WTC11 (cell line): Measurements from ENCODE around the gene LMAN2L. TPM values are rescaled to one million over a fixed set of nuclear protein-coding genes. Genes with fewer than 3 reads are reported as not detected.

Experiments used
- ATAC-seq: fragments of 200-7000 bp; cut with Tn5 transposase; 2 replicates; pipeline ENCODE4 v1.10.0; 2021; ENCODE audit warnings: mild to moderate bottlenecking, moderate library complexity
- CTCF ChIA-PET: fragments of 300-600 bp; sonication (Branson Sonifier 250); formaldehyde crosslinking; loops from one replicate; lab custom pipeline; 2021; ENCODE audit warnings: antibody characterized with exemption; lab: Charles Lee
- POLR2A ChIA-PET: fragments of 350-600 bp; sonication (Branson Sonifier 250); formaldehyde crosslinking; loops from one replicate; lab custom pipeline; 2021; ENCODE audit warnings: antibody characterized with exemption; lab: Charles Lee
- DNase-seq: peaks from one replicate; pipeline ENCODE4 v3.0.0; 2021; ENCODE audit warnings: low spot score
- H3K27ac Mint-ChIP-seq: 2 replicates; pipeline ENCODE4 v1.8.0; 2021; ENCODE audit warnings: mixed read lengths
- H3K27me3 Mint-ChIP-seq: 2 replicates; pipeline ENCODE4 v1.8.0; 2021; ENCODE audit warnings: low read depth, mild to moderate bottlenecking, moderate library complexity, mixed read lengths
- H3K36me3 Mint-ChIP-seq: 2 replicates; pipeline ENCODE4 v1.8.0; 2021; ENCODE audit warnings: mixed read lengths
- H3K4me1 Mint-ChIP-seq: 2 replicates; pipeline ENCODE4 v1.8.0; 2022; ENCODE audit warnings: mixed read lengths
- H3K4me3 Mint-ChIP-seq: 2 replicates; pipeline ENCODE4 v1.8.0; 2021; ENCODE audit warnings: mild to moderate bottlenecking, moderate library complexity, mixed read lengths
- H3K9me3 Mint-ChIP-seq: 2 replicates; pipeline ENCODE4 v1.8.0; 2021; ENCODE audit warnings: mixed read lengths
- GRHL2 ChIP-seq: fragments of 250-450 bp; sonication (Bioruptor Pico); IDR thresholded peaks from 2 replicates; pipeline ENCODE4 v1.8.0; 2022; ENCODE audit warnings: mild to moderate bottlenecking, moderate library complexity; ENCODE audit not compliant: insufficient replicate concordance, severe bottlenecking
- HMGA2 ChIP-seq: fragments of 250-450 bp; sonication (Bioruptor Pico); IDR thresholded peaks from 2 replicates; pipeline ENCODE4 v1.4.0; 2021; ENCODE audit warnings: mild to moderate bottlenecking, moderate library complexity
- IRF2 ChIP-seq: sonication (generic); formaldehyde crosslinking; IDR thresholded peaks from 2 replicates; pipeline ENCODE4 v1.8.0; 2022; ENCODE audit warnings: low read depth, missing genetic modification reagents, borderline replicate concordance
- KAT7 ChIP-seq: sonication (generic); formaldehyde crosslinking; IDR thresholded peaks from 2 replicates; pipeline ENCODE4 v1.8.1; 2023; ENCODE audit warnings: missing genetic modification reagents, mild to moderate bottlenecking, borderline replicate concordance
- MYBL2 ChIP-seq: sonication (generic); formaldehyde crosslinking; IDR thresholded peaks from 2 replicates; pipeline ENCODE4 v1.8.1; 2023; ENCODE audit warnings: mild to moderate bottlenecking, moderate library complexity, missing genetic modification reagents
- NFYB ChIP-seq: sonication (generic); formaldehyde crosslinking; conservative IDR thresholded peaks from 2 replicates; pipeline ENCODE4 v1.8.0; 2022; ENCODE audit warnings: low read depth, missing genetic modification reagents
- NR1H2 ChIP-seq: sonication (generic); formaldehyde crosslinking; IDR thresholded peaks from 2 replicates; pipeline ENCODE4 v1.9.0; 2021; ENCODE audit warnings: mild to moderate bottlenecking, moderate library complexity, missing genetic modification reagents
- SMAD3 ChIP-seq: sonication (generic); formaldehyde crosslinking; IDR thresholded peaks from 2 replicates; pipeline ENCODE4 v1.8.0; 2022; ENCODE audit warnings: missing genetic modification reagents, mild to moderate bottlenecking, borderline replicate concordance
- SMAD4 ChIP-seq: sonication (generic); formaldehyde crosslinking; IDR thresholded peaks from 2 replicates; pipeline ENCODE4 v1.8.0; 2022; ENCODE audit warnings: mild to moderate bottlenecking, missing genetic modification reagents
- TP53 ChIP-seq: sonication (generic); formaldehyde crosslinking; IDR thresholded peaks from 2 replicates; pipeline ENCODE4 v1.8.1; 2023; ENCODE audit warnings: mild to moderate bottlenecking, missing genetic modification reagents
- ZNF232 ChIP-seq: sonication (generic); formaldehyde crosslinking; IDR thresholded peaks from 2 replicates; pipeline ENCODE4 v1.8.0; 2022; ENCODE audit warnings: mild to moderate bottlenecking, missing genetic modification reagents
- ZNF423 ChIP-seq: fragments of 250-450 bp; sonication (Bioruptor Pico); IDR thresholded peaks from 2 replicates; pipeline ENCODE4 v2.1.2; 2022; ENCODE audit warnings: mild to moderate bottlenecking, moderate library complexity
- total RNA-seq: library from RNA; stranded (reverse); gene quantifications from 3 replicates; pipeline ENCODE4 v1.2.3, GENCODE V29; 2021
- TF ChIP-seq, protein P1 (sequence below): sonication (generic); formaldehyde crosslinking; IDR thresholded peaks from 2 replicates; pipeline ENCODE4 v1.8.0; 2022; ENCODE audit warnings: mild to moderate bottlenecking, missing genetic modification reagents
- TF ChIP-seq, protein P2 (sequence below): sonication (generic); formaldehyde crosslinking; IDR thresholded peaks from 2 replicates; pipeline ENCODE4 v1.8.0; 2023; ENCODE audit warnings: missing genetic modification reagents
- TF ChIP-seq, protein P3 (sequence below): sonication (generic); formaldehyde crosslinking; IDR thresholded peaks from 2 replicates; pipeline ENCODE4 v1.8.1; 2023; ENCODE audit warnings: mild to moderate bottlenecking, missing genetic modification reagents
- TF ChIP-seq, protein P4 (sequence below): sonication (generic); formaldehyde crosslinking; IDR thresholded peaks from 2 replicates; pipeline ENCODE4 v1.8.1; 2023; ENCODE audit warnings: mild to moderate bottlenecking, moderate library complexity, missing genetic modification reagents
- TF ChIP-seq, protein P5 (sequence below): sonication (generic); formaldehyde crosslinking; IDR thresholded peaks from 2 replicates; pipeline ENCODE4 v1.8.0; 2022; ENCODE audit warnings: mild to moderate bottlenecking, missing genetic modification reagents
- TF ChIP-seq, protein P6 (sequence below): sonication (generic); formaldehyde crosslinking; IDR thresholded peaks from 2 replicates; pipeline ENCODE4 v1.8.0; 2023; ENCODE audit warnings: mild to moderate bottlenecking, missing genetic modification reagents
- TF ChIP-seq, protein P7 (sequence below): sonication (generic); formaldehyde crosslinking; IDR thresholded peaks from 2 replicates; pipeline ENCODE4 v1.8.1; 2022; ENCODE audit warnings: low read depth, missing genetic modification reagents, borderline replicate concordance
- TF ChIP-seq, protein P8 (sequence below): sonication (generic); formaldehyde crosslinking; conservative IDR thresholded peaks from 2 replicates; pipeline ENCODE4 v1.8.1; 2022; ENCODE audit warnings: mild to moderate bottlenecking, missing genetic modification reagents

LMAN2L gene
- total RNA-seq, 1 experiment from 2014 or later: 13.5 TPM

DNA sequence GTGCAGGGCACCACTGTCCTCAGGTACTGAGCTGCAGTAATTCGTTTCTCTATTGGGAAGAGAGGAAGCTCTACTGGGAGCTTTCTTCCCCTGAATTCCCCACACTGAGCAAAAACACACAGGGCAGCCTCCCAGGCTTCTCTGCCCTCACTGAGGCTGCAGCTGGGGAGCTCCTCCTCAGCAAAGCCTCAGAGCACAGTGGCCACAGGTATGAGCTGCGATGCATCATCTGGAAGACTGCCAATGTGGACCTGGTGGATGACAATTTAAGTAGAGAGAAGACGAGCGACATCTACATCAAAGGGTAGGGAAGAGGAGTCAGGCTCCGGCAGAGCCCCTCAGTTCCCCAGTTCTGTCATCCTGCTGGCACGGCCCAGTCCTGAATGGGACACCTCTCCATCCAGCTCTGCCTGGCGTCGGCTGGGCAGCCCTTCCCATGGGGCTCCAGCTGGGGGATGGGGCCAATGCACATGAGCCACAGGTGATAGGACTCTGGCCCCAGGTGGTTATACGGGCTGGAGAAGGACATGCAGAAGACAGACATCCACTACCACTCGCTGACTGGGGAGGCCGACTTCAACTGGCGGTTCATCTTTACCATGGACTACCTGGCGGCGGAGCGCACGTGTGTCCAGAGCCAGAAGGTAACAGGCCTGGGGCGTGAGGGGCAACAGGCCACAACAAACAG is 37.6 kb downstream of the LMAN2L start (continued):
- TF ChIP-seq, protein P1, sequence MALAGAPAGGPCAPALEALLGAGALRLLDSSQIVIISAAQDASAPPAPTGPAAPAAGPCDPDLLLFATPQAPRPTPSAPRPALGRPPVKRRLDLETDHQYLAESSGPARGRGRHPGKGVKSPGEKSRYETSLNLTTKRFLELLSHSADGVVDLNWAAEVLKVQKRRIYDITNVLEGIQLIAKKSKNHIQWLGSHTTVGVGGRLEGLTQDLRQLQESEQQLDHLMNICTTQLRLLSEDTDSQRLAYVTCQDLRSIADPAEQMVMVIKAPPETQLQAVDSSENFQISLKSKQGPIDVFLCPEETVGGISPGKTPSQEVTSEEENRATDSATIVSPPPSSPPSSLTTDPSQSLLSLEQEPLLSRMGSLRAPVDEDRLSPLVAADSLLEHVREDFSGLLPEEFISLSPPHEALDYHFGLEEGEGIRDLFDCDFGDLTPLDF (CRISPR knock-in tag): no peak
- TF ChIP-seq, protein P2, sequence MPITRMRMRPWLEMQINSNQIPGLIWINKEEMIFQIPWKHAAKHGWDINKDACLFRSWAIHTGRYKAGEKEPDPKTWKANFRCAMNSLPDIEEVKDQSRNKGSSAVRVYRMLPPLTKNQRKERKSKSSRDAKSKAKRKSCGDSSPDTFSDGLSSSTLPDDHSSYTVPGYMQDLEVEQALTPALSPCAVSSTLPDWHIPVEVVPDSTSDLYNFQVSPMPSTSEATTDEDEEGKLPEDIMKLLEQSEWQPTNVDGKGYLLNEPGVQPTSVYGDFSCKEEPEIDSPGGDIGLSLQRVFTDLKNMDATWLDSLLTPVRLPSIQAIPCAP (CRISPR knock-in tag): no peak
- TF ChIP-seq, all 79 proteins: peak for 0

DNA sequence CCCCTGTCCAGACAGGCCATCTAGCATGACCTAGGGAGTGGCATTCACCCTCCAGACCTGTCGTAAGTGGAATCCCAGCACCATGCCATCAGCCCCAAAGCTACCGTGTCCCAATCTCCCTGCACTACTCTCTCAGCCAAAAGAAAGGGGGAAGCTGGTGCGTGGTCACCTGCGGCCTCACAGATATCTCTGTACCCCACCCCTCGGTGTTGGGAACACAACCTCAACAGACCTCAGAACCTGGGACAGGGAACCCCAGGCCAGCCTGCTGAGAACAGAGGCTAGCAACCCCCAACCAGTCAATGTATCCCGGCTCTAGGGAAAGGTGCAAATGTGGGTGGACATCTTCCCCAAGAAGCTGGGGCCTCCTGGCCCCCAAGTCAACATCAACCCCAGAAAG is 38.2 kb downstream of the LMAN2L start:
- H3K4me1 Mint-ChIP-seq: no peaks in the 10 kb centered on the region
- peak overlapping the region; percentile 51; the same call in 1 of the 2 replicates for H3K27ac Mint-ChIP-seq
- H3K36me3 Mint-ChIP-seq: peaks cover 21% of the 10 kb centered on the region
- DNase-seq: no peak
- H3K4me3 Mint-ChIP-seq: no peak overlapping the region
- TF ChIP-seq, protein P1 (CRISPR knock-in tag): no peak
- TF ChIP-seq ZNF423 (no peak), IRF2 (CRISPR knock-in tag) (no peak), SMAD3 (CRISPR knock-in tag) (no peak)
- TF ChIP-seq, protein P3, sequence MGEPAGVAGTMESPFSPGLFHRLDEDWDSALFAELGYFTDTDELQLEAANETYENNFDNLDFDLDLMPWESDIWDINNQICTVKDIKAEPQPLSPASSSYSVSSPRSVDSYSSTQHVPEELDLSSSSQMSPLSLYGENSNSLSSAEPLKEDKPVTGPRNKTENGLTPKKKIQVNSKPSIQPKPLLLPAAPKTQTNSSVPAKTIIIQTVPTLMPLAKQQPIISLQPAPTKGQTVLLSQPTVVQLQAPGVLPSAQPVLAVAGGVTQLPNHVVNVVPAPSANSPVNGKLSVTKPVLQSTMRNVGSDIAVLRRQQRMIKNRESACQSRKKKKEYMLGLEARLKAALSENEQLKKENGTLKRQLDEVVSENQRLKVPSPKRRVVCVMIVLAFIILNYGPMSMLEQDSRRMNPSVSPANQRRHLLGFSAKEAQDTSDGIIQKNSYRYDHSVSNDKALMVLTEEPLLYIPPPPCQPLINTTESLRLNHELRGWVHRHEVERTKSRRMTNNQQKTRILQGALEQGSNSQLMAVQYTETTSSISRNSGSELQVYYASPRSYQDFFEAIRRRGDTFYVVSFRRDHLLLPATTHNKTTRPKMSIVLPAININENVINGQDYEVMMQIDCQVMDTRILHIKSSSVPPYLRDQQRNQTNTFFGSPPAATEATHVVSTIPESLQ (CRISPR knock-in tag): no peak
- TF ChIP-seq, protein P4, sequence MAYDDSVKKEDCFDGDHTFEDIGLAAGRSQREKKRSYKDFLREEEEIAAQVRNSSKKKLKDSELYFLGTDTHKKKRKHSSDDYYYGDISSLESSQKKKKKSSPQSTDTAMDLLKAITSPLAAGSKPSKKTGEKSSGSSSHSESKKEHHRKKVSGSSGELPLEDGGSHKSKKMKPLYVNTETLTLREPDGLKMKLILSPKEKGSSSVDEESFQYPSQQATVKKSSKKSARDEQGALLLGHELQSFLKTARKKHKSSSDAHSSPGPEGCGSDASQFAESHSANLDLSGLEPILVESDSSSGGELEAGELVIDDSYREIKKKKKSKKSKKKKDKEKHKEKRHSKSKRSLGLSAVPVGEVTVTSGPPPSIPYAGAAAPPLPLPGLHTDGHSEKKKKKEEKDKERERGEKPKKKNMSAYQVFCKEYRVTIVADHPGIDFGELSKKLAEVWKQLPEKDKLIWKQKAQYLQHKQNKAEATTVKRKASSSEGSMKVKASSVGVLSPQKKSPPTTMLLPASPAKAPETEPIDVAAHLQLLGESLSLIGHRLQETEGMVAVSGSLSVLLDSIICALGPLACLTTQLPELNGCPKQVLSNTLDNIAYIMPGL (CRISPR knock-in tag): no peak
- TF ChIP-seq, protein P5, sequence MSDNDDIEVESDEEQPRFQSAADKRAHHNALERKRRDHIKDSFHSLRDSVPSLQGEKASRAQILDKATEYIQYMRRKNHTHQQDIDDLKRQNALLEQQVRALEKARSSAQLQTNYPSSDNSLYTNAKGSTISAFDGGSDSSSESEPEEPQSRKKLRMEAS: no peak
- TF ChIP-seq, all 79 proteins: peak for 0
- Mint-ChIP-seq H3K27me3 (no peaks in the 10 kb centered on the region), H3K9me3 (no peaks in the 10 kb centered on the region)
- ChIA-PET CTCF (interaction anchor here (2.6 kb wide), 1 partner anchor 147 kb away, joined by 9 read pairs; no protein-coding TSS in a partner anchor), POLR2A (no interaction called here)
- ATAC-seq: no peak

DNA sequence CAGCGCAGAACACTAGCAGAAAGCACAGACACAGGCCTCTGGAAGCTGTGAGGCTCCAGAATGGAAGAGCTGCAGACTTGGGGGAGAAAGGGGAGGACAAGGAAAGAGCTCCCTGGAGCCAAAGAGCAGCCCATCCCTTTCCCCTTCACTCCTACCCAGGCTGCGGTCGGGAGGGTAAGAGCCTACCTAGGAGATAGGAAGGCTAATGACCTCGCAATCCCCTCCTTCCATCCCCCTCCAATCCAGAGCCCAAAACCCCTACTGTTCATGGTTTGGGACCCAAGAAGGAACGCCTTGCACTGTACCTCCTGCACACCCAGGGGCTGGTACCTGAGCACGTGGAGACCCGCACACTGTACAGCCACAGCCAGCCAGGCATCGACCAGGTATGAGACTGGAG is 39.8 kb downstream of the LMAN2L start:
- no peak for ATAC-seq
- Mint-ChIP-seq H3K9me3 (no peaks in the 10 kb centered on the region), H3K4me3 (no peak overlapping the region), H3K36me3 (peaks cover 12% of the 10 kb centered on the region), H3K27me3 (no peaks in the 10 kb centered on the region), H3K27ac (no peak overlapping the region), H3K4me1 (no peaks in the 10 kb centered on the region)
- TF ChIP-seq NR1H2 (CRISPR knock-in tag) (no peak), SMAD4 (CRISPR knock-in tag) (no peak), ZNF232 (CRISPR knock-in tag) (no peak), MYBL2 (no peak), NFYB (no peak), GRHL2 (no peak), HMGA2 (CRISPR knock-in tag) (no peak), KAT7 (CRISPR knock-in tag) (no peak), TP53 (CRISPR knock-in tag) (no peak)
- TF ChIP-seq, protein P6, sequence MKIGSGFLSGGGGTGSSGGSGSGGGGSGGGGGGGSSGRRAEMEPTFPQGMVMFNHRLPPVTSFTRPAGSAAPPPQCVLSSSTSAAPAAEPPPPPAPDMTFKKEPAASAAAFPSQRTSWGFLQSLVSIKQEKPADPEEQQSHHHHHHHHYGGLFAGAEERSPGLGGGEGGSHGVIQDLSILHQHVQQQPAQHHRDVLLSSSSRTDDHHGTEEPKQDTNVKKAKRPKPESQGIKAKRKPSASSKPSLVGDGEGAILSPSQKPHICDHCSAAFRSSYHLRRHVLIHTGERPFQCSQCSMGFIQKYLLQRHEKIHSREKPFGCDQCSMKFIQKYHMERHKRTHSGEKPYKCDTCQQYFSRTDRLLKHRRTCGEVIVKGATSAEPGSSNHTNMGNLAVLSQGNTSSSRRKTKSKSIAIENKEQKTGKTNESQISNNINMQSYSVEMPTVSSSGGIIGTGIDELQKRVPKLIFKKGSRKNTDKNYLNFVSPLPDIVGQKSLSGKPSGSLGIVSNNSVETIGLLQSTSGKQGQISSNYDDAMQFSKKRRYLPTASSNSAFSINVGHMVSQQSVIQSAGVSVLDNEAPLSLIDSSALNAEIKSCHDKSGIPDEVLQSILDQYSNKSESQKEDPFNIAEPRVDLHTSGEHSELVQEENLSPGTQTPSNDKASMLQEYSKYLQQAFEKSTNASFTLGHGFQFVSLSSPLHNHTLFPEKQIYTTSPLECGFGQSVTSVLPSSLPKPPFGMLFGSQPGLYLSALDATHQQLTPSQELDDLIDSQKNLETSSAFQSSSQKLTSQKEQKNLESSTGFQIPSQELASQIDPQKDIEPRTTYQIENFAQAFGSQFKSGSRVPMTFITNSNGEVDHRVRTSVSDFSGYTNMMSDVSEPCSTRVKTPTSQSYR (CRISPR knock-in tag): no peak
- TF ChIP-seq, protein P7, sequence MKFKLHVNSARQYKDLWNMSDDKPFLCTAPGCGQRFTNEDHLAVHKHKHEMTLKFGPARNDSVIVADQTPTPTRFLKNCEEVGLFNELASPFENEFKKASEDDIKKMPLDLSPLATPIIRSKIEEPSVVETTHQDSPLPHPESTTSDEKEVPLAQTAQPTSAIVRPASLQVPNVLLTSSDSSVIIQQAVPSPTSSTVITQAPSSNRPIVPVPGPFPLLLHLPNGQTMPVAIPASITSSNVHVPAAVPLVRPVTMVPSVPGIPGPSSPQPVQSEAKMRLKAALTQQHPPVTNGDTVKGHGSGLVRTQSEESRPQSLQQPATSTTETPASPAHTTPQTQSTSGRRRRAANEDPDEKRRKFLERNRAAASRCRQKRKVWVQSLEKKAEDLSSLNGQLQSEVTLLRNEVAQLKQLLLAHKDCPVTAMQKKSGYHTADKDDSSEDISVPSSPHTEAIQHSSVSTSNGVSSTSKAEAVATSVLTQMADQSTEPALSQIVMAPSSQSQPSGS (CRISPR knock-in tag): no peak
- TF ChIP-seq, protein P8, sequence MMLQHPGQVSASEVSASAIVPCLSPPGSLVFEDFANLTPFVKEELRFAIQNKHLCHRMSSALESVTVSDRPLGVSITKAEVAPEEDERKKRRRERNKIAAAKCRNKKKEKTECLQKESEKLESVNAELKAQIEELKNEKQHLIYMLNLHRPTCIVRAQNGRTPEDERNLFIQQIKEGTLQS (CRISPR knock-in tag): no peak
- POLR2A ChIA-PET: interaction anchor here (0.6 to 0.9 kb wide), 2 partner anchors 14 to 361 kb away, joined by 3 to 5 read pairs; no protein-coding TSS in a partner anchor
- CTCF ChIA-PET: interaction anchor here (0.5 to 2.6 kb wide), 4 partner anchors 10 to 150 kb away, joined by 3 to 9 read pairs (median 3); no protein-coding TSS in a partner anchor
- no peak for DNase-seq
